Ammon's horn (tissue), 1 donor: ENCODE measurements around the gene TMOD4.
A peak's percentile ranks its signal among the peaks of the same experiment; 100 is the strongest.

Source experiments
- DNase-seq: peaks from one replicate; pipeline ENCODE4 v3.0.0-alpha.2; 2016; ENCODE audit warnings: low spot score

The TMOD4 gene

DNA sequence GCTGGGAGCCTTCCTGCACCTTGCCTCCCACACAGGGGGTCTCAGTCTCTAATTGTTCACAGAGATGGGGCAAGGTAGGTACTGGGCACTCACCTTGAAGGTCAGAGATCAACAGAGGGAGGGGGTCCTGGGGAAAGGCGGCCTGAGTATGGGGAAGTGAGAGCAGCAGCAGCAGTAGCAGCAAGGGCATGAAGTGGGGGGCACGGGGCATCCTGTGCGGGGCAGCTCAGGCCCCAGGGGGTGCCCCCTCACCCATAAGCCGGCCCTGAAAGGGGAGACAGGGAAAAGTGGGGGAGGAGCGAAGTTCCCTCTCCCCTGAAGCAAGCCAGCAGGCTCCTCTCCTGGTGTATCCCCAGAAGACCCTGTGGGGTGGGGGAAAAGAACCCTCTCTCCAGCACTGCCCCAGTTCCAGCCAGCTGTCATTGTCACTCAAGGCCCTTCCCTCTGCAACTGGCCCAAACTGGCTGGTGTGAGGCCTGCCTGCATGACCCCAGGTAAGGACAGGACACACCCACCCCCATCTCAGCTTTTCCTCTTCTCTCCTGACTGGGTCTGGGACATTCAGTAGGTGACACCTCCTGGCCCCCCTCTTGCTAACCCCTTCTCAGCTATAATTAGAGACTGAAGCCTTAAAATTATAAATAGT lies 33.2 kb downstream of the TMOD4 start:
- DNase-seq, result no peak

- DNase-seq, result no peak
These were observed 38.0 kb downstream of the TMOD4 start for GRCh38 chr1:151137789-151138188.

DNA sequence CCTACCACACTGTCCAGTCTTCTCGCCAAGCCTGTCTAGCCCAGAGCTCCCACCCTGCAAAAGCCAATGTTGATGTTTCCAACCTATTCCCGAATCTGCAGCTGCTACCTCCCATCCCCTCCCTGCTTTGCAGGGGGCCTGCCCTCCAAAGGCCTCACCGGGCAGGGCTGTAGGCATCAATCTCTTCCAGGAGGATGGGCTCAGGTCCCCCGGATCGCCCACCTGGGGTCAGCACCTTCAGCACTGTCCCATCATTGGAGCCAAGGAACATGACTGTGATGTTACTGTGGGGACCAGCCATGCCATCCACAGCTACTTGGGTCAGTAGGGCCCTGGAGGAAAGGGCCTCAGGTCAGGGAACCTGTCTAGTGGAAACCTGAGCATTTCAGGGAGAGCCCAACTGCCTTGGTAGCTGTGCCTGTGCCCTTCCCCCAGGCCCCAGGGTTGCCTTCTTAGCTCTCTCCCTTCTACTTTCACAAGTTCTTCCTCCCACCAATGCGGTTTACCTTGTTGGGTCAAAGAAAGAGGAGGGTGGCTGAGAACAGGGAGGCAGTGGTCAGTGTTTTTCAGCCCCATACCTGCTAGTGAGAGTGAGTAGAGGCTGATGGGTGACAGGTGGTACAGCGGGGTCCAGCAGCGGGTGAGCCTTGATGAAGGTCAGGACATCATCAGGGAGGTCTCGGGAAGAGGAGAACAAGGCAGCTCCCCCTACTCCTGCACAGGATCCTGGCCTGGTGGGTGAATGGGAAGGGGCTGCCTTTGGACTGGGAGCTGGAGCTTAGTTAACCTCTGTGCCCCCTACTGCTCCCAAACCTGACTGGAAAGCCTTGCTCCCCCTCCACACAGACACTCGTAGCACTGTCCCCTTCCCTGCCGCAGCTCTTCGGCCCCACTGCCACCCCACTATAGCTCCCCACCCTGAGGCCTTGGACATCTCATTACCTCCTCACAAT lies 40.1 kb downstream of the TMOD4 start:
- no peak for DNase-seq

DNA sequence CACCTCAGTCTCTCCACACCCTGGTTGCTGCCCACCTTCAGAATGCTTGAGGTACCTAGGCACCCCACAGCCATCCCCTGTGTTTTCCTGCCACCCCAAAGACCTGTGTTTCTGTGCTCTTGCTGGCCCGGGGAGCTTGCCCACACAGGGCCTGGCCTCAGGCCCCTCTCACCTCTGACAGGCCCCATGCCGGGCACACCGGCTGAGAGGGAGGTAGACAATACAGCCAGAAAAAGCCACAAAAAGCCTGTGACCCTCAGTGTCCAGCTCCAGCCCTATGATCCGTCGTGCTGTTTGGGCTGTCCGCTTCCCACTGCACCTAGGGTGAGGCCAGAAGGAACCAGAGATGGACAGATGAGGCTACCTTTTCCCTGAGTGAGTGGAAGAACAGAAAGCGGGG lies 40.8 kb downstream of the TMOD4 start:
- no peak for DNase-seq

DNA sequence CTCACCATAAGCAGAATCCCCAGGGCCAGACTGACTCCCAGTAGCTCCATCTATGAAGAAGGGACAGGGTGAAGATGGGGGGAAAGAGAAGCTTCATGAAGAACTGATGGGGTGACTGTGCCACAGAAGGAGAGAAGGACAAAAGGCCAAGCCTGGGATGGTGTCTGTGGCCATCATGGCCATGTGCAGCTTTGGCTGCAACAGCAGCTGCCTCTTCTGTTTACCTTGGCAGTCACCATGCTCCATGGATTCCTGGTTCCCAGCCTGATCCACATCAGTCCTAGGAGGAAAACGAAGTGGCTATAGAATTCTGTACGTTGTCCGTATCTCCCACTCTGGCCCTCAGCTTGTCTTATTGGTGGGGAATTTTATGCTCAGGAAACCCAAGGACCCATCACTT lies 41.4 kb downstream of the TMOD4 start:
- no peak for DNase-seq

DNA sequence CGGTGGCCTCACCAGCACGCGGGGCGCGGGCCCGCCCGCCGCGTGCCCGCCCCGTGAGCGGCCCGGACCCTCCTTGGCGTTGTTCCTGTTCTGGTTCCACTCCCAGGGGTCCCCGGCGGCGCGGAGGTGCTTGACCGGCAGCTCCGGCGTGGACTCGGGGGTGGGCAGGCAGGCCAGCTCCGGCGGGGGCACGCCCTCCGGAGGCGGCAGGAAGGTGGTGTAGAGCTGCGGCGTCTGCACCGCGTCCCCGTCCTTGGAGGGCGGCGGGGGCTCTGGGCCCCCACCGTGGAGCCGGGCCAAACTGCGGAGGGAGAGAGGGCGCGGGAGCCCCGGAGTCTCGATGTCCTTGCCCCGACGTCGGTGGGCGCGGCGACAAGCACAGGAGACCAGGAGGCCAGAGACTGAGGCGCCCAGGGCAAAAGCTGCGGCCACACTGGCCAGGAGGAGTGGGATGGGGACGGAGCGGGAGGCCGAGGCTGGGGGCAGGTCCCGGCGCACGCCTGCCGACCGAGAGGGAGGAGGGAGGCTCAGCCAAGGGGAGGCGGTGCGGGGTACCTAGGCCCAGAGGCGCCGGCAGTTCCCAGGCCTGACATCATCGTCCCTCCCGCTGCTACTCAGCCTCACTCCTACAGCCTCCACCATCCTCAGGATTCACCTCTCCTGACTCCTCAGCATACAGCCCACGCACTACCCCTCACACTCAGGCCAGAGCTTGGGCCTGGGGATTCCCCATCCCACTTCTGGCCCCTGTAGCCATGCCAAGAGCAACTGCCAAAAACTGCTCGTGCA lies 42.6 kb downstream of the TMOD4 start:
- DNase-seq, result no peak

- DNase-seq, result no peak
These were observed 43.3 kb downstream of the TMOD4 start for GRCh38 chr1:151132335-151133017.

GRCh38 chr1:151131701-151132334 lies 44.0 kb downstream of the TMOD4 start:
- DNase-seq, result peak; percentile 9

- peak; percentile 91 for DNase-seq
These were observed 44.7 kb downstream of the TMOD4 start for GRCh38 chr1:151130987-151131586.

GRCh38 chr1:151128800-151129199 lies 47.0 kb downstream of the TMOD4 start:
- no peak for DNase-seq

- DNase-seq, result no peak
These were observed 50.9 kb downstream of the TMOD4 start for GRCh38 chr1:151124763-151125403.
